Mesenchymal stem cell (in vitro differentiated cells and primary cell): Measurements from ENCODE around the gene MPRIP.
A peak's percentile ranks its signal among the peaks of the same experiment; 100 is the strongest.

ENCODE experiments used
- DNase-seq: peaks from one replicate; pipeline ENCODE4 v3.0.0-alpha.2; 2013
- H2AFZ ChIP-seq: one replicate; pipeline ENCODE4 v1.6.1; 2013; ENCODE audit warnings: low read depth, mild to moderate bottlenecking, control low read depth, inconsistent platforms, low read length, moderate library complexity
- H2AK5ac ChIP-seq: 2 replicates; pipeline ENCODE4 v1.6.1; 2013; ENCODE audit warnings: low read length, moderate library complexity, mild to moderate bottlenecking, inconsistent platforms; ENCODE audit not compliant: severe bottlenecking
- H2BK120ac ChIP-seq: one replicate; pipeline ENCODE4 v1.6.1; 2013; ENCODE audit warnings: low read depth, mild to moderate bottlenecking, inconsistent platforms, low read length, moderate library complexity
- H2BK12ac ChIP-seq, 2 experiments: one replicate each; pipeline ENCODE4 v1.6.1; 2013; ENCODE audit warnings: inconsistent platforms in 2 of 2, low read length in 2 of 2, mild to moderate bottlenecking in 2 of 2, moderate library complexity in 2 of 2, control low read depth in 1 of 2
- H2BK15ac ChIP-seq: one replicate; pipeline ENCODE4 v1.6.1; 2013; ENCODE audit warnings: mild to moderate bottlenecking, low read depth, inconsistent platforms; ENCODE audit not compliant: poor library complexity, severe bottlenecking
- H2BK5ac ChIP-seq: 2 replicates; pipeline ENCODE4 v1.6.1; 2013; ENCODE audit warnings: low read depth, mild to moderate bottlenecking, low read length, control low read depth, inconsistent platforms; ENCODE audit not compliant: poor library complexity, severe bottlenecking
- H3K14ac ChIP-seq, 2 experiments: one replicate each; pipeline ENCODE4 v1.6.1; 2013; ENCODE audit warnings: inconsistent platforms in 2 of 2, low read length in 2 of 2, control low read depth in 1 of 2, mild to moderate bottlenecking in 1 of 2, moderate library complexity in 1 of 2
- H3K18ac ChIP-seq, 2 experiments: one replicate each; pipeline ENCODE4 v1.6.1; 2013; ENCODE audit warnings: inconsistent platforms in 2 of 2, low read length in 2 of 2, control low read depth in 1 of 2, low read depth in 1 of 2, mild to moderate bottlenecking in 1 of 2
- H3K23ac ChIP-seq, 2 experiments: one replicate each; pipeline ENCODE4 v1.6.1; 2013; ENCODE audit warnings: inconsistent platforms in 2 of 2, low read length in 2 of 2, mild to moderate bottlenecking in 2 of 2, moderate library complexity in 2 of 2, control low read depth in 1 of 2
- H3K27ac ChIP-seq: 2 replicates; pipeline ENCODE4 v1.5.1; 2013; ENCODE audit warnings: mild to moderate bottlenecking, moderate library complexity, low read length, control low read depth, inconsistent platforms; ENCODE audit not compliant: poor library complexity, severe bottlenecking
- H3K27me3 ChIP-seq, 2 experiments: 2 replicates each; pipeline versions ENCODE4 v1.6.1 to v1.7.0; 2013; ENCODE audit warnings: low read length in 2 of 2, mild to moderate bottlenecking in 2 of 2, moderate library complexity in 2 of 2, control low read depth in 1 of 2, inconsistent platforms in 1 of 2; ENCODE audit not compliant: control insufficient read depth in 1 of 2, insufficient read depth in 1 of 2
- H3K36me3 ChIP-seq, 2 experiments: 2 replicates each; pipeline versions ENCODE4 v1.6.1 to v1.7.0; 2013; ENCODE audit warnings: low read length in 2 of 2, control low read depth in 1 of 2, inconsistent platforms in 1 of 2, low read depth in 1 of 2, mild to moderate bottlenecking in 1 of 2; ENCODE audit not compliant: insufficient read depth in 2 of 2, control insufficient read depth in 1 of 2
- H3K4ac ChIP-seq, 2 experiments: one replicate each; pipeline ENCODE4 v1.6.1; 2013; ENCODE audit warnings: inconsistent platforms in 2 of 2, low read length in 2 of 2, mild to moderate bottlenecking in 2 of 2, moderate library complexity in 2 of 2, control low read depth in 1 of 2, low read depth in 1 of 2
- H3K4me1 ChIP-seq: 2 replicates; pipeline ENCODE4 v1.6.1; 2013; ENCODE audit warnings: low read depth, low read length, control low read depth; ENCODE audit not compliant: control insufficient read depth, insufficient read depth
- H3K4me2 ChIP-seq: 2 replicates; pipeline ENCODE4 v1.6.1; 2013; ENCODE audit warnings: low read length, mild to moderate bottlenecking, inconsistent platforms; ENCODE audit not compliant: poor library complexity, severe bottlenecking
- H3K4me3 ChIP-seq, 2 experiments: 2 replicates each; pipeline versions ENCODE4 v1.5.1 to v1.7.0; 2013; ENCODE audit warnings: low read length in 2 of 2, mild to moderate bottlenecking in 2 of 2, control low read depth in 1 of 2, low read depth in 1 of 2; ENCODE audit not compliant: insufficient read depth in 1 of 2
- H3K79me1 ChIP-seq: replicated peaks from 2 replicates; pipeline ENCODE4 v1.6.1; 2013; ENCODE audit warnings: mild to moderate bottlenecking, control low read depth, low read length, inconsistent platforms; ENCODE audit not compliant: poor library complexity, severe bottlenecking
- H3K9ac ChIP-seq: 2 replicates; pipeline ENCODE4 v1.7.0; 2013; ENCODE audit warnings: mild to moderate bottlenecking, low read length, moderate library complexity
- H3K9me3 ChIP-seq: 2 replicates; pipeline ENCODE4 v1.7.0; 2013; ENCODE audit warnings: mild to moderate bottlenecking, low read length; ENCODE audit not compliant: control insufficient read depth
- H4K8ac ChIP-seq: one replicate; pipeline ENCODE4 v1.6.1; 2013; ENCODE audit warnings: inconsistent platforms, mild to moderate bottlenecking, low read length, moderate library complexity
- H4K91ac ChIP-seq: one replicate; pipeline ENCODE4 v1.6.1; 2013; ENCODE audit warnings: mild to moderate bottlenecking, low read length, inconsistent platforms
- WGBS: methylation state at CpG from one replicate; pipeline ENCODE4 v1.1.7; 2013; ENCODE audit warnings: mixed read lengths; 5-methylcytosine and 5-hydroxymethylcytosine counted together

Gene MPRIP

GRCh38 chr17:17131839-17132238 is 89.6 kb downstream of the MPRIP start:
- peaks cover 23% of the 10 kb centered on the region for H3K4me1 ChIP-seq
- peak overlapping the region; percentile 12 for H4K91ac ChIP-seq
- no peak overlapping the region for H3K27ac ChIP-seq
- H2AFZ ChIP-seq, result no peak overlapping the region
- H3K9ac ChIP-seq, result no peak overlapping the region
- H3K4me2 ChIP-seq, result no peak overlapping the region
- H4K8ac ChIP-seq, result no peak overlapping the region
- peaks cover 79% of the 10 kb centered on the region for H3K79me1 ChIP-seq
- H2AK5ac ChIP-seq, result no peak overlapping the region
- H3K23ac ChIP-seq, result no peak overlapping the region
- no peak overlapping the region for H2BK5ac ChIP-seq
- H2BK12ac ChIP-seq, result no peak overlapping the region
- peaks cover 94 to 97% of the 10 kb centered on the region in 2 experiments for H3K36me3 ChIP-seq
- no peak for DNase-seq
- H3K27me3 ChIP-seq, result no peaks in the 10 kb centered on the region
- no peak overlapping the region for H3K4ac ChIP-seq
- no peaks in the 10 kb centered on the region for H3K9me3 ChIP-seq
- H3K14ac ChIP-seq, result no peak overlapping the region
- no peak overlapping the region for H3K4me3 ChIP-seq
- no peak overlapping the region for H2BK15ac ChIP-seq
- 87% methylated on average over 4 of the region's 4 CpGs for WGBS
- no peak overlapping the region for H3K18ac ChIP-seq
- no peak overlapping the region for H2BK120ac ChIP-seq

GRCh38 chr17:17132746-17133145 is 90.5 kb downstream of the MPRIP start:
- H2BK12ac ChIP-seq, result no peak overlapping the region
- peaks cover 72% of the 10 kb centered on the region for H3K79me1 ChIP-seq
- H2AFZ ChIP-seq, result no peak overlapping the region
- H2BK120ac ChIP-seq, result no peak overlapping the region
- no peaks in the 10 kb centered on the region for H3K27me3 ChIP-seq
- peaks cover 14% of the 10 kb centered on the region for H3K4me1 ChIP-seq
- H3K9ac ChIP-seq, result no peak overlapping the region
- H3K9me3 ChIP-seq, result no peaks in the 10 kb centered on the region
- no peak overlapping the region for H3K18ac ChIP-seq
- peaks cover 87 to 97% of the 10 kb centered on the region in 2 experiments for H3K36me3 ChIP-seq
- no peak overlapping the region for H2BK5ac ChIP-seq
- H3K27ac ChIP-seq, result no peak overlapping the region
- H4K91ac ChIP-seq, result no peak overlapping the region
- H3K4me3 ChIP-seq, result no peak overlapping the region
- DNase-seq, result no peak
- H2AK5ac ChIP-seq, result no peak overlapping the region
- 93% methylated on average over 8 of the region's 8 CpGs for WGBS
- H3K23ac ChIP-seq, result no peak overlapping the region
- no peak overlapping the region for H3K4ac ChIP-seq
- no peak overlapping the region for H4K8ac ChIP-seq
- no peak overlapping the region for H3K4me2 ChIP-seq
- no peak overlapping the region for H2BK15ac ChIP-seq
- H3K14ac ChIP-seq, result no peak overlapping the region

- Histone ChIP-seq H3K36me3 (peaks cover 86 to 97% of the 10 kb centered on the region in 2 experiments), H3K79me1 (peaks cover 63% of the 10 kb centered on the region)
These were observed 92.0 kb downstream of the MPRIP start for GRCh38 chr17:17134051-17134956.

GRCh38 chr17:17134957-17135333 is 92.7 kb downstream of the MPRIP start:
- Histone ChIP-seq H3K4me1 (peaks cover 8% of the 10 kb centered on the region), H4K91ac (no peak overlapping the region), H4K8ac (no peak overlapping the region), H3K23ac (no peak overlapping the region), H3K4me3 (no peak overlapping the region), H3K27me3 (no peaks in the 10 kb centered on the region), H2BK120ac (no peak overlapping the region), H2AFZ (no peak overlapping the region), H3K27ac (no peak overlapping the region), H2AK5ac (no peak overlapping the region), H3K4ac (no peak overlapping the region), H3K9me3 (no peaks in the 10 kb centered on the region), H3K79me1 (peaks cover 62% of the 10 kb centered on the region), H2BK15ac (no peak overlapping the region), H3K18ac (no peak overlapping the region), H3K14ac (no peak overlapping the region), H2BK12ac (no peak overlapping the region), H2BK5ac (no peak overlapping the region), H3K4me2 (no peak overlapping the region), H3K9ac (no peak overlapping the region), H3K36me3 (peaks cover 86 to 97% of the 10 kb centered on the region in 2 experiments)
- 91% methylated on average over 2 of the region's 3 CpGs for WGBS
- DNase-seq, result no peak

More at GRCh38 chr17:17134051-17134956, 92.0 kb downstream of the MPRIP start:
- 97% methylated on average over 13 of the region's 14 CpGs for whole genome bisulfite sequencing
- Histone ChIP-seq H3K14ac (no peak overlapping the region), H4K8ac (no peak overlapping the region), H3K4me3 (no peak overlapping the region), H2AFZ (no peak overlapping the region), H2AK5ac (no peak overlapping the region), H3K9me3 (no peaks in the 10 kb centered on the region), H2BK15ac (no peak overlapping the region), H3K4me1 (peaks cover 10% of the 10 kb centered on the region), H2BK5ac (no peak overlapping the region), H3K18ac (no peak overlapping the region), H3K23ac (no peak overlapping the region), H2BK12ac (no peak overlapping the region), H3K9ac (no peak overlapping the region), H2BK120ac (no peak overlapping the region), H3K4me2 (no peak overlapping the region), H3K27ac (no peak overlapping the region), H3K4ac (no peak overlapping the region), H3K27me3 (no peaks in the 10 kb centered on the region), H4K91ac (no peak overlapping the region)
- no peak for DNase-seq
